Activated gamma-delta T cell treated with Interleukin-2 at 50 U/mL for 16 hours (primary cell): ENCODE measurements around the gene ABCC6.
"Not testable (repeated sequence)": the region's sequence is repeated elsewhere in the genome, so short reads cannot be mapped to it uniquely, and the experiment has no call there.

ENCODE experiments used
- DNase-seq: peaks from one replicate; pipeline ENCODE4 v3.0.0-alpha.2; 2020

Gene ABCC6

GRCh38 chr16:16158741-16159374 is 64.4 kb downstream of the ABCC6 start:
- no peak for DNase-seq

DNA sequence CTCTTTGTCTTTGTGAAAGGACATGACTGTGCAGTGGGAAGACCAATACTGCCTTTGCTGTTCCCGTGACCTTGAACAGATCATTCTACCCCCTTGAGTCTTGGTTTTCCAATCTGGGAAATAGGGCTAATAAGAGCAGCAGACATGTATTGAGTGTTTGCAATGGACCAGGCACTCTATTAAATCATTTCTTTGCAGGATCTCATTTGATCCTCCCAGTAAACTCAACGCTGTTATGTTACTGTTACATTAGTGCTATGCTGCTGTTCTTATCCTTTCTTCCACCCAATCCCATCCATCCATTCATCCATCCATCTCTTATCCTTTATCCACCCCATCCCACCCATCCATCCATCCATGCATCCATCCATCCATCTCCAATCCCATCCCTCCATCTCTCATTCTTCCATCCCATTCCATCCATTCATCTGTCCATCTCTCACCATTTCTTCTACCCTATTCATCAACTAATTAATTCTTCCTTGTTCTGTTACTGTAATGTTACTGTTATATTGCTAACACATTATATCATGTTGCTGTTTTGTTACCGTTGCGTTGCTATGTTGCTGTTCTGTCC is 65.1 kb downstream of the ABCC6 start:
- no peak for DNase-seq

GRCh38 chr16:16157166-16157565 is 66.1 kb downstream of the ABCC6 start:
- DNase-seq: no peak

DNA sequence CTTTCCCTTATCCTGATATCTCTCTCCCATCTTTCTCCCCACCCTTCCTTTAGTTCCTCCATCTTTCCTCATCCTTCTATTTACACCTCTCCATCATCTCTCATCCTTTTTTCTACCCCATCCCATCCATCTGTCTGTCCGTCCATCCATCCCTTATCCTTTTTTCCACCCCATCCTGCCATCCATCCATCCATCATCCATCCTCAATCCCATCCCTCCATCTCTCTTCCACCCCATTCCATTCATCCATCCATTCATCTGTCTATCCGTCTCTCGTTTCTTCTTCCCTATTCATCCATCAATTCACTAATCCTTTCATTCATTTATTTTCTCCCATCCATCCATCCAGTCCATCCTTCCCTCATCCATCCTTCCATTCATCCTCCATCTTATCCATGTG is 68.1 kb downstream of the ABCC6 start:
- no peak for DNase-seq

DNA sequence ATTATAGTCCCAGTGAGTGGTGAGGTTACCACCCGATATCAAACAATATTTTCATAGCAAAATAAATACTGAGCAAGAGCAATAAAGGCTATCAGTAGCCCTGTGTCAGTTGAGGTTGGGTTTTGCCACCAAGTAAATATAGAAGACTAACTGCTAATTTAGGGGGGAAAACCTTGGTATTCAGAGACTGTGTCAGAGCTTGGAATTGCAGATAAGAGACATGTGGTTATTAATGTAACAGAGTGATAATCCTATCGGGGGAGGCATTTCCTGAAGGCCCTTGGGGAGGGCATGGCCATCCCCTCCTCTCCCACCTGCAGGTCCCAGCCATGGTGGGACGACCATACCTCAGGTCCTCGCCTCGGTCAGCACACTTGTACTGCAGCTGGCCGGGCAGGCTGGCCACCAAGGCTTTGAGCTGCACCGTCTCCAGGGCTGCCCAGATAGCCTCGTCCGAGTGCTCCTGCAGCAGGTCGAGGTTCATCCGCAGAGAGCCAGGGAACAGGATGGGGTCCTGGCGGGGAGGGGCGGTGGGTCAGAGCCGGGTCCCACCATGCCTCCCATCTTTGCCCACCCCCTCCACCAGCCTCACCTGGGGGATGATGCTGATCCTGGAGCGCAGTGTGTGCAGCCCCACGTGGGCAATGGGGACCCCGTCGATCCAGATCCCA is 68.9 kb downstream of the ABCC6 start:
- no peak for DNase-seq

- not testable (repeated sequence) for DNase-seq
Measured at GRCh38 chr16:16153000-16153399, 70.3 kb downstream of the ABCC6 start.

GRCh38 chr16:16151315-16151714 is 72.0 kb downstream of the ABCC6 start:
- no peak for DNase-seq

DNA sequence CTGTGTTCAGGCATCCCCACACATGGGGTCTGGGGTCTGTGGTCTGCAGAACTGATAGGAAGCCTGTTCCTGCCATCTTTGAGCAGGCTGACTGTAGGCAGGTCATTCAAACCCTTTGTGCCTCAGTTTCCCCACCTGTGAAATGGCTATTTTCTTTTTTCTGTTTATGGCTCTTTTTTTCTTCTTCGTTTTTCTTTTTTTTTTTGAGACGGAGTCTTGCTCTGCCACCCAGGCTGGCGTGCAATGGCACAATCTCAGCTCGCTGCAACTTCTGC is 72.5 kb downstream of the ABCC6 start:
- DNase-seq: no peak

DNA sequence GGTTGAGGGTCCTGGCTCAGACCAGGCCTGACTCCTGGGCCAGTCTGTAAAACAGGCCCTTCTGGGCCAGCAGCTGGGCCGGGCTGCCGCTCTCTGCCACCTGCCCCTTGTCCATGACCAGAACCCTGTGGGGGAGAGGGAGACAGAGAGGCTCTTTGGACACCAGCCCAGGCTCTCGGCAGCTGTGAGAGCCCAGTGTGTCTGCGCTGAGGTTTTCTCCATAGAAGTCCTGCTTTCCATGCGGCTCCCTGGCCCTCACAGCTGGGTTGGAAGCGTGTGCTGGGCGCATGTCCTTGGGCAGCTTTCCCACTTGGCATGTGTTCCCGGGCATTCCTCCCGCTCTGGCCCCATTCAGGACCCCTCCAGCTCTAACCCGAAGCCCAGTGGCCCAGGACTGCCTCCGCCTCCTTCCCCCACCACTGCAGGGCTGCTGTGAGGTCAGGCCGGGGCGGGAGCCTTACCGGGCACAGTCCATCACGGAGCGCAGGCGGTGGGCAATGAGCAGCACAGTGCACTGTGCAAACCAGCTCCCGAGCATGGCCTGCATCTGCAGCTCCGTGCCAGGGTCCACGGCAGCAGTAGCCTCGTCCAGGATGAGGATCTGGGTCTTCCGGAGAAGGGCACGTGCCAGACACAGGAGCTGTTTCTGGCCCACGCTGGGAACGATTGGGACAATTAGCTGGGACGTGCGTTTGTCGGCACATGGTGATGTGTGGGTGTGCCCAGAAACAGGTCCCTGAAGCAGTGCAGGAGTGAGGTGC is 73.0 kb downstream of the ABCC6 start:
- no peak for DNase-seq

- no peak for DNase-seq
Measured at GRCh38 chr16:16149710-16150116, 73.6 kb downstream of the ABCC6 start.

- no peak for DNase-seq
Measured at GRCh38 chr16:16148755-16149154, 74.5 kb downstream of the ABCC6 start.

GRCh38 chr16:16148000-16148599 is 75.2 kb downstream of the ABCC6 start:
- DNase-seq: not testable (repeated sequence)

- no peak for DNase-seq
Measured at GRCh38 chr16:16147316-16147999, 75.8 kb downstream of the ABCC6 start.

GRCh38 chr16:16146380-16147315 is 76.6 kb downstream of the ABCC6 start:
- no peak for DNase-seq

DNA sequence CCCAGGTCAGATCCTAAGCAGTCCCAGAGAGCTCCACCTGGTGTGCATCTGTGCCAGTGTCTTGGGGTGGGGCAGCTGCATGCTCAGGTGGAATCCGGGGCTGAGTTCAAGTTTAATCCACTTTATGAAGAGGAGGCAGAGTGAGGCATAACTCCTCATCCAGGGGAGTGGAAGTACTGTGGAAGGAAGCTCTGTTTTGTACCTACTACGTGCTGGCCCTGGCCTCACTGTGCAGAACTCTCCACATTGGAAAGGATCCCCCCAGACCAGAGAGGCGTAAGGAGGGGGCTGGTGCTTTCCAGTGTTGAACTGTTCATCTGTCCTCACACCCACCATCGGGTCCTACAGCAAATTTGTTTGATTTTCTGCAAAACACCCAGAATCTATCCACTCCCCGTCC is 78.0 kb downstream of the ABCC6 start:
- DNase-seq: no peak

DNA sequence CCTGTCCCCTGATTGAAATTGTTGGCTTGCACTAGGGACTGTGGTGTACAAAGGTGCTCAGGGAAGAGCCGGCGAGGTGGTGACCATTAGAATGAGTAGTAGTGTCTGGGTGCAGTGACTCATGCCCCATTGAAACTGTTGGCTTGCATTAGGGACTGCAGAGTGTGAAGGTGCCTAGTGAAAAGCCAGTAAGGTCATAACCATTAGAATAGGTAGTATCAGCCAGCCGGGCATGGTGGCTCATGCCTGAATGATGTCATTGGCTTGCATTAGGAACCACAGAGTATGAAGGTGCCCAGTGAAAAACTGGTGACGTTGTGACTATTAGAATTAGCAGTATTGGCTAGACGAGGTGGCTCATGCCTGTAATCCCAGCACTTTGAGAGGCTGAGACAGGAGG is 78.9 kb downstream of the ABCC6 start:
- DNase-seq: no peak

- DNase-seq: no peak
Measured at GRCh38 chr16:16143931-16144330, 79.4 kb downstream of the ABCC6 start.

- DNase-seq: no peak
Measured at GRCh38 chr16:16143038-16143763, 80.1 kb downstream of the ABCC6 start.

GRCh38 chr16:16141784-16142396 is 81.4 kb downstream of the ABCC6 start:
- DNase-seq: no peak

- no peak for DNase-seq
Measured at GRCh38 chr16:16141141-16141540, 82.2 kb downstream of the ABCC6 start.

DNA sequence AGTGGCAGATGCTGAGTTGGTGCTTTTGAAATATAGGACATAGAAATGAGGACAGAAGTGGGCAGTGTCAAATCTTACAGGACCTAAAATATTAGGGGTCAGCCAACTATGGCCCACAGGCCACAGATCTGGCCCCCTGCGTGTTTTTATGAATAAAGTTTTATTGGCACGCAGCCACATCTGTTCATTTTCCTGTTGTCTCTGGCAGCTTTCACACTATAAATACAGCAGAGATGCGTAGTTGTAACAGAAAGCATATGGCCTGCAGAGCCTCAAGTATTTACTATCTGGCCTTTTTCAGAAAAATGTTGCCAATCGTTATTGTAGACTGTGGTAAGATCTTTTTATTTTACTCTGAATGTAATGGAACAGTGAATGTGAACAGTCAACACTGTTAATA is 82.8 kb downstream of the ABCC6 start:
- DNase-seq: no peak
